Lower lobe of right lung (tissue), 2 donors: Measurements from ENCODE around the gene SYT15. TPM values are rescaled to one million over a fixed set of nuclear protein-coding genes. Genes with fewer than 3 reads are reported as not detected.

Source experiments
- ATAC-seq, 2 donors: fragments of 200-7000 bp; cut with Tn5 transposase; one replicate each; pipeline ENCODE4 v1.9.1; 2020 to 2022; ENCODE audit warnings: mild to moderate bottlenecking in 2 of 2, moderate library complexity in 2 of 2
- DNase-seq: peaks from one replicate; pipeline ENCODE4 v3.0.0-alpha.2; 2020
- H3K27ac ChIP-seq: fragments of 200-600 bp; one replicate; pipeline ENCODE4 v1.8.0; 2022
- H3K27me3 ChIP-seq: fragments of 200-600 bp; one replicate; pipeline ENCODE4 v1.8.0; 2022; ENCODE audit warnings: low read depth
- H3K36me3 ChIP-seq: fragments of 200-600 bp; one replicate; pipeline ENCODE4 v1.8.0; 2022; ENCODE audit warnings: mild to moderate bottlenecking
- H3K4me1 ChIP-seq: fragments of 200-600 bp; one replicate; pipeline ENCODE4 v1.8.0; 2022
- H3K4me3 ChIP-seq: fragments of 200-600 bp; one replicate; pipeline ENCODE4 v1.8.0; 2022; ENCODE audit warnings: mild to moderate bottlenecking
- H3K9me3 ChIP-seq: fragments of 200-600 bp; one replicate; pipeline ENCODE4 v1.8.0; 2022
- CTCF ChIP-seq: fragments of 200-600 bp; IDR thresholded peaks from one replicate; pipeline ENCODE4 v1.8.0; 2022; ENCODE audit warnings: antibody characterized with exemption, mild to moderate bottlenecking
- intact Hi-C: fragments of 100-400 bp; cut with DNase I; formaldehyde crosslinking; loops from one replicate; pipeline ENCODE4 v1.11.0; 2022
- total RNA-seq: library from RNA; stranded (reverse); fragmentation: NEBNext Ultra II Directional; extraction: Animal tissue kit (Norgen Biotek cat#: 25700); gene quantifications from one replicate; pipeline ENCODE4 v1.2.1, GENCODE V29; 2021
- donor health status: DM: no; HTN: yes; CAD: no; lungs with severe emphysema.

The SYT15 gene
- total RNA-seq, 1 donor from 2014 or later = 34.5 TPM

- Histone ChIP-seq H3K36me3 (peaks cover 12% of the 10 kb centered on the region), H3K27ac (peak overlapping the region; percentile 12)
Measured at GRCh38 chr10:46547541-46548497, 31.1 kb upstream of the SYT15 start.

GRCh38 chr10:46548498-46549090, 30.3 kb upstream of the SYT15 start:
- Histone ChIP-seq H3K9me3 (no peaks in the 10 kb centered on the region), H3K27ac (no peak overlapping the region)

More at GRCh38 chr10:46547541-46548497, 31.1 kb upstream of the SYT15 start:
- no peak for TF ChIP-seq CTCF
- intact Hi-C loops = no loop called here
- no peak overlapping the region for H3K4me3 ChIP-seq
- ATAC-seq (peak in 1 of 2 donors; percentile 1), DNase-seq (peak; percentile 44)
- no peaks in the 10 kb centered on the region for H3K9me3 ChIP-seq
- H3K27me3 ChIP-seq = no peaks in the 10 kb centered on the region
- peaks cover 24% of the 10 kb centered on the region for H3K4me1 ChIP-seq

GRCh38 chr10:46549171-46550075, 29.5 kb upstream of the SYT15 start:
- Histone ChIP-seq H3K9me3 (no peaks in the 10 kb centered on the region), H3K4me3 (no peak overlapping the region), H3K27ac (no peak overlapping the region), H3K36me3 (peaks cover 12% of the 10 kb centered on the region), H3K27me3 (peaks cover under 1% of the 10 kb centered on the region), H3K4me1 (peaks cover 26% of the 10 kb centered on the region)
- intact Hi-C loops = no loop called here
- no peak for TF ChIP-seq CTCF
- ATAC-seq = no peak
- peak; percentile 58 for DNase-seq

More at GRCh38 chr10:46548498-46549090, 30.3 kb upstream of the SYT15 start:
- intact Hi-C loops = no loop called here
- no peak overlapping the region for H3K4me3 ChIP-seq
- DNase-seq (peak; percentile 55), ATAC-seq (no peak)
- no peak for TF ChIP-seq CTCF
- H3K27me3 ChIP-seq = no peaks in the 10 kb centered on the region
- H3K36me3 ChIP-seq = peaks cover 12% of the 10 kb centered on the region
- H3K4me1 ChIP-seq = peaks cover 29% of the 10 kb centered on the region

- Histone ChIP-seq H3K27ac (no peak overlapping the region), H3K4me1 (peaks cover 20% of the 10 kb centered on the region), H3K36me3 (peaks cover 12% of the 10 kb centered on the region), H3K4me3 (no peak overlapping the region), H3K27me3 (peaks cover 9% of the 10 kb centered on the region), H3K9me3 (no peaks in the 10 kb centered on the region)
- DNase-seq (peak; percentile 52), ATAC-seq (no peak)
- TF ChIP-seq CTCF = no peak
- intact Hi-C loops = no loop called here
Measured at GRCh38 chr10:46550076-46550790, 28.7 kb upstream of the SYT15 start.
